Heart right ventricle (tissue), 16 donors: Measurements from ENCODE around the gene MACROD2. TPM values are rescaled to one million over a fixed set of nuclear protein-coding genes. Genes with fewer than 3 reads are reported as not detected.

Experiments
- ATAC-seq, 8 donors: fragments of 200-7000 bp; cut with Tn5 transposase; one replicate each; pipeline ENCODE4 v1.9.1; 2020; ENCODE audit warnings: mild to moderate bottlenecking in 8 of 8, moderate library complexity in 8 of 8, moderate number of reproducible peaks in 1 of 8
- DNase-seq, 2 donors: peaks; one replicate each; pipeline ENCODE4 v3.0.0-alpha.2; 2020
- H3K27ac ChIP-seq, 10 donors: fragments of 200-600 bp; sonication (generic) in 2 of 10; one replicate each; pipeline versions ENCODE4 v1.5.0 to v1.8.0; 2020 to 2022; ENCODE audit warnings: mild to moderate bottlenecking in 3 of 10
- H3K27me3 ChIP-seq, 7 donors: fragments of 200-600 bp; one replicate each; pipeline ENCODE4 v1.8.0; 2021 to 2022; ENCODE audit warnings: mild to moderate bottlenecking in 2 of 7
- H3K36me3 ChIP-seq, 9 donors: fragments of 200-600 bp; sonication (generic) in 1 of 9; one replicate each; pipeline versions ENCODE4 v1.5.0 to v1.8.0; 2020 to 2022; ENCODE audit warnings: mild to moderate bottlenecking in 2 of 9
- H3K4me1 ChIP-seq, 9 donors: fragments of 200-600 bp; sonication (generic) in 1 of 9; one replicate each; pipeline versions ENCODE4 v1.5.0 to v1.8.0; 2020 to 2022; ENCODE audit warnings: mild to moderate bottlenecking in 4 of 9
- H3K4me3 ChIP-seq, 10 donors: fragments of 200-600 bp; sonication (generic) in 2 of 10; one replicate each; pipeline versions ENCODE4 v1.5.0 to v1.8.0; 2020 to 2022; ENCODE audit warnings: mild to moderate bottlenecking in 7 of 10, moderate library complexity in 2 of 10
- H3K9me3 ChIP-seq, 11 donors: fragments of 200-600 bp in 10 of 11; sonication (generic) in 2 of 11; one replicate each; pipeline versions ENCODE4 v1.5.0 to v1.8.0; 2013 to 2022; ENCODE audit warnings: mild to moderate bottlenecking in 2 of 11, control low read depth in 1 of 11, moderate library complexity in 1 of 11
- CTCF ChIP-seq, 9 donors: fragments of 200-600 bp; sonication (generic) in 2 of 9; IDR thresholded peaks; one replicate each; pipeline versions ENCODE4 v1.5.0 to v1.8.0; 2021 to 2022; ENCODE audit warnings: antibody characterized with exemption in 9 of 9, mild to moderate bottlenecking in 5 of 9, moderate library complexity in 1 of 9
- WGBS, 2 donors: extraction: QIAGEN DNeasy Blood & Tissue Kit; methylation state at CpG; one replicate each; pipeline ENCODE4 v1.1.7; 2013; ENCODE audit warnings: inconsistent platforms in 1 of 2; 5-methylcytosine and 5-hydroxymethylcytosine counted together
- intact Hi-C, 10 donors: fragments of 100-400 bp; cut with DNase I; formaldehyde crosslinking; loops; one replicate each; pipeline versions ENCODE4 v1.11.1 to v1.14.2; 2022
- polyA plus RNA-seq, 2 donors: library from polyadenylated mRNA; stranded (reverse); fragments of 200-250 nt; gene quantifications; one replicate each; pipeline ENCODE4 v1.2.3, GENCODE V29; 2013
- total RNA-seq, 10 donors: library from RNA; stranded (reverse); fragmentation: NEBNext Ultra II Directional in 3 of 10; extraction: Animal tissue kit (Norgen Biotek cat#: 25700) in 3 of 10; gene quantifications; one replicate each; pipeline versions ENCODE4 v1.2.1 to v1.2.4, GENCODE V29; 2021 to 2023
- donor health status: Arrhythmogenic right ventricular cardiomyopathy.
- donor health status: ischemic (EF 13 %, LVEDD 7.1; RV severe dilation, severe dysfunction).
- donor health status: healthy with polysubstance abuse.
- donor health status: DM: no; HTN: yes; CAD: no.
- donor health status: DM: no; HTN: no; CAD: no.
- donor health status: ischemic (EF 25% LVEDD 6.9; RV normal size, moderate dysfunction).
- donor health status: ischemic (EF 25% LVEDD 5.7; RV mildly dilated, moderate dysfunction).
- donor health status: healthy.
- donor health status: DM: yes; HTN: yes; CAD: no.
- donor health status: Ischemic cardiomyopathy.
- donor health status: ischemic (EF 35%, LVEDD 5.7; RV mildly dilated, moderate dysfunction).
- donor health status: nonischemic (EF 11% LVEDD 7.7; RV severe dilation, severe dysfunction).
- donor health status: DM: yes; HTN: yes; CAD: no.
- donor health status: PGD.
- donor health status: ischemic (EF 29% LVEDD 5.4; RV normal size, mild dysfunction).
- donor health status: nonischemic (EF 23%, LVEDD 6.1; RV moderate dilation, normal function).

MACROD2 gene
- total and polyA plus RNA-seq, 12 donors, result 0.28 to 6.4 (median 4.1) TPM

- Histone ChIP-seq H3K36me3 (no peaks in the 10 kb centered on the region), H3K9me3 (no peaks in the 10 kb centered on the region), H3K27ac (no peak overlapping the region), H3K4me3 (no peak overlapping the region), H3K4me1 (no peaks in the 10 kb centered on the region), H3K27me3 (no peaks in the 10 kb centered on the region)
- intact Hi-C loops, result no loop called here
- DNase-seq (no peak), ATAC-seq (no peak)
- no peak for TF ChIP-seq CTCF (IDR thresholded peaks at IDR 0.05)
- 74 to 79% methylated on average over 12 of the region's 12 CpGs for WGBS, 2 donors
These were observed 1853.8 kb downstream of the MACROD2 start for GRCh38 chr20:15848995-15849610.

GRCh38 chr20:15851576-15852215 is 1856.4 kb downstream of the MACROD2 start:
- no peak for DNase-seq
- no peak for ATAC-seq
- no peaks in the 10 kb centered on the region for H3K4me1 ChIP-seq
- intact Hi-C loops, result no loop called here
- 65 to 75% methylated on average over 11 of the region's 11 CpGs for WGBS, 2 donors
- H3K27ac ChIP-seq, result no peak overlapping the region
- no peaks in the 10 kb centered on the region for H3K9me3 ChIP-seq
- no peak for TF ChIP-seq CTCF (IDR thresholded peaks at IDR 0.05)
- H3K4me3 ChIP-seq, result no peak overlapping the region
- H3K36me3 ChIP-seq, result no peaks in the 10 kb centered on the region
- H3K27me3 ChIP-seq, result no peaks in the 10 kb centered on the region

- Histone ChIP-seq H3K4me1 (no peaks in the 10 kb centered on the region), H3K27me3 (no peaks in the 10 kb centered on the region), H3K36me3 (no peaks in the 10 kb centered on the region), H3K27ac (no peak overlapping the region), H3K9me3 (no peaks in the 10 kb centered on the region), H3K4me3 (no peak overlapping the region)
- 33 to 52% methylated on average over 2 of the region's 2 CpGs for whole genome bisulfite sequencing, 2 donors
- intact Hi-C loops, result no loop called here
- no peak for TF ChIP-seq CTCF (IDR thresholded peaks at IDR 0.05)
- DNase-seq (no peak), ATAC-seq (peak in 1 of 8 donors; percentile 44)
These were observed 1859.6 kb downstream of the MACROD2 start for GRCh38 chr20:15854911-15855310.

- TF ChIP-seq CTCF (IDR thresholded peaks at IDR 0.05), result no peak
- Histone ChIP-seq H3K4me3 (no peak overlapping the region), H3K27ac (no peak overlapping the region), H3K9me3 (no peaks in the 10 kb centered on the region), H3K4me1 (no peaks in the 10 kb centered on the region), H3K27me3 (no peaks in the 10 kb centered on the region), H3K36me3 (no peaks in the 10 kb centered on the region)
- WGBS, 2 donors, result 85 to 88% methylated on average over 4 of the region's 4 CpGs
- ATAC-seq (no peak), DNase-seq (no peak)
- intact Hi-C loops, result no loop called here
These were observed 1862.0 kb downstream of the MACROD2 start for GRCh38 chr20:15857173-15857784.
